RPMI7951 (cell line): Measurements from ENCODE around the gene PTGFRN. TPM values are rescaled to one million over a fixed set of nuclear protein-coding genes. Genes with fewer than 3 reads are reported as not detected.

Experiments
- DNase-seq: peaks from one replicate; pipeline ENCODE4 v3.0.0-alpha.2; 2012; ENCODE audit warnings: low read depth
- total RNA-seq: library from RNA; depleted of rRNA; stranded (reverse); fragments of >200 nt; shearing (Covaris generic); gene quantifications from 2 replicates; pipeline ENCODE4 v1.2.3, GENCODE V29; 2014

PTGFRN gene
- total RNA-seq, 1 experiment from 2014 or later: 101 TPM

GRCh38 chr1:116887212-116887611, 22.5 kb upstream of the PTGFRN start:
- no peak for DNase-seq

DNA sequence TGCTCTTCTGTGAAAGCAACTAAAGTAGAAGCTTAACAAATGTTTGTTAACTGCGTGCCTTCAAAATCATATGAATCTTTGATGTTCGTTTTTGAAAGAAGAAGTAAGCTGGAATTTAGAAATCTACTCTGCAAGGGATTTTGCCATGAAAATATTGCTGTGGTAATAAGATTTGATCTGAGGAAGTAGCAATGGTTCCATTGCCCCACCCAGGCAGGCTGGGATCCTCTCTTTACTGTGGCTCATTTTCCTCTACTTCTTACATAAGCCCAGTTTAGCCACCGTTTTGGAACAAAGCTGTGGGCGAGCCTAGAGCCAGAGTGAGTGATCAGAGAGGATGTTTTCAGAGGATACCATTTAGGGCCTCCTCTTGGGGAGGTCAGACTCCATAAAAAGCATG, 20.3 kb upstream of the PTGFRN start:
- DNase-seq: no peak

DNA sequence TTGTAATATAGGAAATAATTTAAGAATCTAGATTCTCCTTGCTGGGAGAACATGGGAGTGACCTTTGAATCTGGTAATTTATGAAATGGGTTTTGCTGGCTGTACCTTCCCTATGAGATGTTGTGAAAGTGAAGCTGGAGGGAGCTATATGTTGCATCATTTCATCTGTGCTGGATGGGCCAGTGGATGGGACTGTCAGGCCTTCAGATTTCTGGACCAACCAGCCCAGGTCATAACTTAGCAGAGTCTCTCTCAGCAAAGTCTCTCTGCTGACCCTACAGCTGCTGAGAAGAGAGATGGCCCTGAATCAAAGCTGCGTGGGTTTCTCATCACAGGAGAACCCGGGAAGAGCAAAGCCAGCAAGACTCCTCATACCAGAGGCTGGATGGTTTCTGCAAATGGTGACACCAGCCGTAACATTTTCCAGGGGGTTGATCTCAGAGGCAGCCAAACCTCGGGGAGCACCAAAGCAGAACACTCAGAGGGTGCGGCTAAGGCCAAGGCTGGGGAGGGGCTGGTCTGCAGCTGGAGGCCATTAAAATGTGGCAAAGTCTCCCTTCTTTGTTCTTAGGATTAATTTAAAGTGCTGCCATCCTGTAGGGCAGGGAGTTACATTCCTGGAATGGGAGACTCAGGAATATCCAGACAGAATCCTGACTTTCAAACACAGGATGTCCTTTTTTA, 18.2 kb upstream of the PTGFRN start:
- no peak for DNase-seq

- no peak for DNase-seq
Measured at GRCh38 chr1:116895073-116895472, 14.6 kb upstream of the PTGFRN start.

GRCh38 chr1:116899529-116899928, 10.2 kb upstream of the PTGFRN start:
- no peak for DNase-seq

- DNase-seq: no peak
Measured at GRCh38 chr1:116900471-116901365, 9.0 kb upstream of the PTGFRN start.

DNA sequence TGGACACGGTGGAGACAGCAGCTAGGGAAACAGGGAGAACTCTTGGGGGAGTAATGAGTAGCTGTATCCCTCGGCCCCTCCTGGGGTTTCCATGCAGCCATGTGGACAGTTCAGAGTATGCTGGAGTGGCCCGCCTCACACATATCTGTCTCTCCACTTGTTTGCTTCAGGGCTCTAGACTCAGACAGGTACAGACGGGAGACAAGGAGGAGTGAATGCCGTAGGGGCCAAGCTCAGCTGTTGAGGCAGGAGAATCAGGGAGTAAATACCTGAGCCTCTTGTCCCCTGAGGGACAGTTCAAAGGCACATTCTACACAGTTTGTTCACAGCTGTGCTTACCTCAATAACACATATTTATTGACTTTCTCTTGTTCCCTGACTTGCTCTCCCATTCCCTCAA, 7.7 kb upstream of the PTGFRN start:
- no peak for DNase-seq

DNA sequence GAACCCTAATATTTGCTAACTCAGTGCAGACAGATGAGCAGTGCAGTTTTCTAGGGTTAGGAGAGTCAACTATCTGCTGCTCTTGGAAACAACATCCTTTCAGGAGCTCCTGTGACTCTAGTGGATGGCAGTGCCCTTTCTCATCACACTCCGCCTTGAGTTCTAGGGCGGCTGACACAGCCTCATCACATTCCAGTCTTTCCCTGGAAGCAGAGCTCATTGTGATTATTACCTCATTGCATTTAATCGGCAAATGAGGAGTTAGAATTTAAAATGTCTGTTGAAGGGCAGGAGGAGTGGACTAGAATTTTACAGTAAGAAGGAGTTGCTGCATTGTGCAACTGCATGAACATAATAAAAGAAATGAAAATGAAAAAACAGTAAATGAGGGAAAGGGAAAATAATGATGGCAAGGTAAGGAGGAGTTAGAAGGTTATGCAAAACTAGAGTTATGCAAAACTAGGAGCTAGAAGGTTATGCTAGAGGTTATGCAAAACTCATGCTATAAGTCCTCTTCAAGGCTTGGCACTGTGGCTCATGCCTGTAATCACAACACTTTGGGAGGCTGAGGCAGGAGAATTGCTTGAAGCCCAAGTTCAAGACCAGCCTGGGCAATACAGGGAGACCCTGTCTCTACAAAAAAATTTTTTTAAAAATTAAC, 6.9 kb upstream of the PTGFRN start:
- DNase-seq: no peak

DNA sequence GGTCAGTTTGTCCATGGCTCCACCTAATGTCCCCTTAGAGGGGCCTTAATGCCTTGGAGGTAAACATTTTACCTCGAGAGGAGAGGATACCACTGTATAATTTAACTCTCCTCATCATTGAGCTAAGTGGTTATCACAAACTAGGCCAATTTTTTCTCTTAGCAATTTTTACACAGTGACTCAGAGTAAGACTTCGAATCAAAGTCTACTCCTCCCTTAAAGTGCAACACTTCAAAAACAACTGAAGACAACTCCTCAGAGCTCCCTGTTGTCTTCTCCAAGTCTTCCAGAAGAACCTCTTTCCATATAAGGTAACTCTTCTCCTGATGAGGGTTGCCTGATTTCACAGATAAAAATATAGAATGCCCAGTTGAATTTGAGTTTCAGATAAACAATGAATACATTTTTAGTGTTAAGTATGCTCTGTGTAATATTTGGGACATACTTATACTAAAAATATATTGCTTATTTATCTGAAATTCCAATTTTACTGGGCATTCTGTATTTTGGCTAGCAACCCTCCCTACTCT, 4.9 kb upstream of the PTGFRN start:
- no peak for DNase-seq

DNA sequence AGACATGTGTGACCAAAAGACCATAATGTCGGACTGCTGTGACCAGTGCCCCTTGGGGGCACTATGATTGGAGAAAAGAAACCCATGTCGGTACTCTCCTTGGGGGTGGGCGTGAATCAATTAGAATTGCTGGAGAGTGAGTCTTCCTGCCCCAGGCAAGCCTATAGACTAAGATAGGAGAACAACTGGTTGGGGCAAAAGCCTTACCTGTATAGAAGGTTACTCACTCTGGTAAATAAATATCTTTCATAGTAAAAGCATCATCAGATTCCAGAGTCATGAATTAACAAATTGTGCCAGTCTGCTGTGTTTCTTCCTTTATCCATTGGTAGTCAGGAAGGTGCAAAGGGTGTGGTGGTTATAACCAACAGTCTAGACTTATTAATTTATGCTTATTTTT, 2.9 kb upstream of the PTGFRN start:
- no peak for DNase-seq

GRCh38 chr1:116907351-116907750, 2.4 kb upstream of the PTGFRN start:
- DNase-seq: no peak

DNA sequence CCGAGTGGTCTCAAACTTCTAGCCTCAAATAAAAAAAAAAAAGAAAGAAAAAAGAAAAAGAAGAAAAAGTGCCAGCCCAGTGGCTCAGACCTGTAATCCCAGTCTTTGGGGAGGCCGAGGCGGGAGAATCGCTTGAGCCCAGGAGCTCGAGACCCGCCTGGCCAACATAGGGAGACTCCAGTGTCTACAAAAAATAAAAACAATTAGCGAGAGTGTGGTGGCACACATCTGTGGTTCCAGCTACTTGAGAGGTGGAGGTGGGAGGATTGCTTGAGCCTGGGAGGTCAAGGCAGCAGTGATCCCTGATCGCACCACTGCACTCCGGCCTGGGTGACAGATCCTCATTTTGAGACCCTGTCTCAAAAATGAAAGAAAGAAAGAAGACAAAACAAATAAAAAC, 1.4 kb upstream of the PTGFRN start:
- DNase-seq: no peak

DNA sequence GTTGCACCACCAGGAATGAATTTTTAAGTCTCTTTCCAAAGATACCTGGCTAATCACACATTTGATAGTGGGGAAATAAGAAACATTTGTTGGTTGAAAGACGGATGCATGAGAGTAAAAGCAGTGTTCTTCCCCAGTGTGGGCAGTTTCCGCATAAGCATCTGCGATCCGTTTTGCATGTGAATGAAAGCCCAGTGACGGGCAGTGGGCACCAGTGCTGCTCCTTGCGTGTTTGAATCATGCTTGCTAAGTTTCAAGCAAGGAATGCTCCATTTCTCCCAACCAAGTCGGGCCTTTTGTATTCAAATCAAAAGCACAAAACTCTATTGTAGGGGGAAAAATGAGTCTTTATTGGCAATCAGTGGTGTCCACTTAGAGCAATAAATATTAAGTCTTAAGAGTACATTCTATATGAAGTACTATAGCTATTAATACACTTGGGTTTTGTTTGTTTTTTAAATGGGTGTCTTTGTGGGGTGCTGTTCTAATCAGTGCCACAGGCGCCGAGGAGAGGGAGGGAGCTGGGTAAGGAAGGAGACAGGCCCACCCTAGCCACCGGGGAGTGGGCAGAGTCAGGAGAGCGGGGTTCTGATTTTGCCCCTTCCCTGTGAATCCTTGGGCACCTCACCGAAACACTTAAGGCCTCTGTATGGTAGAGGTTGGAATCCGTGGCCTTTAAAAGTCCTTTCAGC, 750 bp upstream of the PTGFRN start:
- no peak for DNase-seq

- peak; percentile 36 for DNase-seq
Measured at GRCh38 chr1:116910379-116911187, 867 bp downstream of the PTGFRN start.

DNA sequence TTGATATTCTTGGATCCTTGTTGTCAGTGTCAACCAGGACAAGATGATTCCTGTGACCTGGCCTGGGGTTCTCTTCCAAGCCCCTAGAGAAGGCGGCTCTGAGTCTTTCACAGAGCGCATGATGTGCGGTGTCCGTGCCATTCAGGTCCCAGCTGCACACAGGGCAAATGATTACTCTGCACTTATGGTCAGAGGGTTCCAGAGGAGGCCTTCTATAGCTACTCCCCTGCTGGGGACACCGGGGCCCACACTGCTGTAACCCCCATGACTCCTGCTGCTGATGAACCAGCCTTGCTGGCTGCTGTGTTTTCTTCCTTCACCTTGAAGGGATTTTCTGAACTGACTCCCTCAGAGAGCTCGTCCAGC, 1.5 kb downstream of the PTGFRN start:
- no peak for DNase-seq

GRCh38 chr1:116911779-116912469, 2.2 kb downstream of the PTGFRN start:
- DNase-seq: no peak

DNA sequence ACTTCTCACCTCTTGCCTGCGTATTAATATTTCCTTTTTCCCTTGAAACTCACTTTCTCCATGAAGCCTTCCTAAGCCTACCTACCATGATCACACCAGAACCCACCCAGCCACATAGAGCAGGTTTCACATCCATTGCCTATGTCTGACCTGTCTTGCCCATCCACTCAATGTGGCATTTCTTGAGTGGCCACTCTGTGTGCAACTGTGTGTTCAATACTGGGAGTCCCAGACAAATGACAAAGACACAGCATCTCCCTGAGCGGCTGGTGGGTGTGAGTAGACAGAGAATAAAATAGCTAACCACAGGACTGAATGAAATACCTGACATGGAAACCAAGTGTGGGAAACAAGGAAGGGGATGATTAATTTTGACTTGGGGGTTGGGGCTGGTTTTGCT, 3.1 kb downstream of the PTGFRN start:
- no peak for DNase-seq

GRCh38 chr1:116913941-116914340, 4.2 kb downstream of the PTGFRN start:
- no peak for DNase-seq

GRCh38 chr1:116914667-116915066, 5.0 kb downstream of the PTGFRN start:
- DNase-seq: no peak

DNA sequence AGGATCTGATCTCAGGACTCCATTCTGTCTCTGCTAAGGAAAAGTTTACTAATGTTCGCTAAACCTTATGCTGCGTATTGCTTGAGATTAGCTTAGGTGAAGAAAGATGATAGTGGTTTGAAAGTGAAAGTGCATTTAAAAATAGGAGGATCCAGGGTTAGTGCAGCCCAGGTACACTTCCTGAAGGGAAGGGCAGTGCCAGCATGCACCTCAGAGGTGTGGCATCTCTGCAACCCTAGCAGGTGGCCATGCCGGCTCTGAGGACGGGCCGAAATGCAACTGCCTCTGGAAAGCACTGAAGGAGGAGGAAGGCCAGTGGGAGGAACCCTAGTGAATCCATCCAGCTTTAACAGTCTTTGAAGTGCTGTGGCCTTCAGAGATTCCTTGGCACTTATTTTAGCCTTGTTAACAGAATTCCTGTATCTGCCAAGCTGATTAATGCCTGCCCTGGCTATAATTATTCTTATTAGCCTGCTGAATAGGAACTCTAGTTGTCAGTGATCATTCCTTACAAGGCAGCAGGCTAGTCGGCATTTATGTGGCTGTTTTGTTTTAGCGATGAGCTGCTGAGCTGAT, 5.5 kb downstream of the PTGFRN start:
- DNase-seq: no peak
